NCI-H1092 (cell line): ENCODE results near the gene MVB12B.

Experiments used
- DNase-seq: peaks from one replicate; lab custom pipeline; 2025; lab: John Stamatoyannopoulos, UW

Gene MVB12B

DNA sequence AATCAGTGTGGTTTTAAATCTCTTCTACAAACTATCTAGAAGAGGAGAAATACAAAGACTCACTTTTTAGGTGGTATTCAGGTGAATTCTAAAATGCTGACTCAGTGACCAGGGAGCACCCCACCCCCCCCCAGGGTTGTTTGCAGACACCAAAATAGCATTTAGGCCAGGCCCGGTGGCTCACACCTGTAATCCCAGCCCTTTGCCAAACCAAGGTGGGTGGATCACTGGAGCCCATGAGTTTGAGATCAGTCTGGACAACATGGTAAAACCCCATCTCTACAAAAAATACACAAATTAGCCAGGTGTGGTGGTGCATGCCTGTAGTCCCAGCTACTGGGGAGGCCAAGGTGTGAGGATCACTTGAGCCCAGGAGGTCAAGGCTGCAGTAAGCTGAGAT is 168.1 kb downstream of the MVB12B start:
- no peak for DNase-seq

DNA sequence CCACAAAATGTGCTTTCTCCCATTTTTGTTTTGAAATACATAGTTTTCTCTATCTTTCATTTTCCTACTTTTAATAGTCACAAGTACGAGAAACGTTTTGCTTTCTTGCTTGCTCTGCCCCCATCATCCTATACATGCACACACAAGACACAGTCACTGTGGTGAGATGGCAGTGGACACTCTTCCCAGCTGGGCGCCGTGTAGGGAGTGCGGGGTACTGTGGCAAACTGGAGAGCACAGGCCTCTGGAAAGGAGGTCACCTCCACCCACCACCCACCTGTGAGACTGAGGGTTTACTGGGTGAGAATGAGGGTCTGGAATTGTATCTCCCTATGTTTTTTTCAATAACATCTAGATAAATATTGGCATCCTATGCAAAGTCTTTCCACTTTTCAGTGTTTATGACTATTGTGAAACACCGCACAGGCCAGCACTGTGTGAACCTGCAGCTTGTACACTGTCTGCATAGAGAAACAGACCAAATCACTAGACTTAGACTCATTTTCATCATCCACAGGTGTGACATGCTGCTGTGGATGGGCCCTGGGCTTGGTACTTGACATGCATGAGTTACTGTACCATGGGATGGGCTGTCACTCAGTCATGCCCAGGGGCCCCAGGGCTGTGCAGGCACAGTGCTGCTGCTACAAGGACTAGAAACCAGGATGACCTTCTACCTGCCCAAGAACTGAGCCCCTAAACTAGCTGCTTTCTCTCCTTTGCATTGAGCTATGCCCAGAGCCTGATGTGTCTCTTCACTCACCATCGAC is 169.0 kb downstream of the MVB12B start:
- DNase-seq, result no peak

DNA sequence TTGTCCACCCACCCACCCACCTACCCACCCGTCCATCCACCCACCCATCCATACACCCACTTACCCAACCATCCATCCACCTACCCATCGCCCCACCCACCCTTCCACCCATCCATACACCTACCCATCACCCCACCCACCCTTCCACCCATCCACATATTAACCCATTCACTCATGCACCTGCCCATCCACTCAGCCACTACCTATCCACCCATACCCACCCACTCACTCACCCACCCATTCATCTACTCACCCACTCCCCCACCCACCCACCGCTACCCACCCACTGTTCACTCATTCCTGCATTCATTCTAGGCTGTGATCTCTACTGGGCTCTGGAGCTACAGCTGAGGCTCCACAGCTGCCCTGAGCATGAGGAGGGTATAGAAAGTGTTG is 169.6 kb downstream of the MVB12B start:
- no peak for DNase-seq

DNA sequence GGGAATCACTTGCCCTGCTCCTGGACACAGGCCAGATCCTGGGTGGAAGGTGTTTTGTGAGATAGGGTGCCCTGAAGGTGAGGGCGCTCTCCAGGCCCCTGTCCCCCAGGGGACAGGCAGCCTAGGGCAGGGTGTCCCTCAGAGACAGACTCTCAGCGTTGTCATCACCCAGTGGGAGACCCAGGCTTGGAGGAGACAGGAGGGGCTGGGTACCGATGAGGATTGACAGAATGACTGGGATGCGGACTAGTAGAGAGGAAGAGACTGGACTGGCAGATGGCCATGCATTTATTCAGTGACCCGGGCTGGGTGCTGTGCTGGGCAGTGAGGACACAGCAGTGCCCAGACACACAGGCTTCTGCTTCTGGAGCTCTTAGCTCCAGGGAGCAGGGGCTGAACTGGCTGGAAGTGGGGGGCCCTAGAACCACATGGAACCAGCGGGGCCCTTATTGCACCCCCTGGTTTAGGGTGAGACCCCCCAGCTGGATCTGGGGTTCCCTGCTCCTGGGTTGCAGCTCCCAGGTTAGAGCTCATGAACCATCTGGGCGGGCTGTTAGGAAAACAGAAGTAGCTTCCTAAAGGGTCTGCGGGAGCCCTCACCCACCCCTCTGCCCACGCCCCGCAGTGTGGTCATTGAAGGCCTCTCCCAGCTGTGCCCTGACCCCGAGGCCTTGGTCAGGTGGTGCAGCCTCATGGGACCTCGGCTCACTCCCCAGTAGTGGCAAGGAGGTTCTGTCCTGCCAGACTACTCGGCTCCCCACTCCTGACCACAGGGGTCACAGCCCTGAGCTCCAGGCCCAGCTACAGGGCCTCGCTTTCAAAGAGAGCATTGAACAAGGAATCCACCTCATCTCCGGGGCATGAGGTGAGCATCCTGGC is 170.4 kb downstream of the MVB12B start:
- DNase-seq, result no peak

DNA sequence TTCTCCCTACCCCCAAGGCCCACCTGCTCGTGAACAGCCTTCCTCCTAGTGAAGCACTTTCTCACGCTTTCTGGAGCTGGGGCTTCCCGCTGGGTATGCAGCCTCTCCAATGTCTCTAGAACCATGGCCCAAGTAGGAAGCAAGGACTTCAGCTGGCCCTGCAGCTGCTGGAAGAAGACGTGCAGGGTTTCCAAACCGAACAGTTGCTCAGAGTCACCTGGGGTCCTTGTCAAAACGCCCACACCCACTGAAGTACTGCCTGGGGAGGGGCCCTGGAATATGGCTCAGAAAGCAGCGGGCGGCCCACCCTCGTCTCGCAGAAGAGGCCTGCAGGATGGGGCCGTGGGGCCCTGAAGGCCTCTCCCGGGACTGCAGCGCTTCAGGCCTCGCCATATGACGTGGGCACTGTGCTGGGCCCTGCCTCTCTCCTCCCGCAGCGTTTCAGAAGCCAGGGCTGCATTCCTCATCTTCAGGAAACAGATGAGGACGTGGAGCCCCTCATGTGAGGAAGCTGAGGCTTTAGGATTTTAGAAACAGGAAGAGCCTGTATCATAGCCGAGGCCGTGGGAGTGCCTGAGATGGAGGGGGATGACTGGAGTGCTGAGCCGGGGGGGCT is 171.1 kb downstream of the MVB12B start:
- DNase-seq, result no peak

DNA sequence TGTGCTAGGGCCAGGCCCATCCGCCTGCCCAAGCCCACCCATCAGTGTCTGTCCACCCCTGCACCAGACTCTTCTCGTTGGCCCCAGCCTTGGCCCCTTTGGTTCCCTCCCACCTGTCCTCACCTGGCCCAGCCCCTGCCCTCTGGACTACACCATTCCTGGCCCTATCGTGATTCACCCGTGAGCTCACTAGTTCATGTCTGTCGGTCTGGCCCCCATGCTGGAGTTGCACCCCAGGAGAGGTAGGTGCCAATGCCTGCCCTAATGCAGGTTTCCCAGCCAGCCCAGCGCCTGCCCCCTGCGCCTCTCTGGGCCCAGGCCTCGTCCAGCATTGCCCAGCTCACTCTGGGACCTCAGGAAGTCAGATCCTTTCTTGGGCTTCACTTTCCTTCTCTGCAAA is 171.7 kb downstream of the MVB12B start:
- no peak for DNase-seq

DNA sequence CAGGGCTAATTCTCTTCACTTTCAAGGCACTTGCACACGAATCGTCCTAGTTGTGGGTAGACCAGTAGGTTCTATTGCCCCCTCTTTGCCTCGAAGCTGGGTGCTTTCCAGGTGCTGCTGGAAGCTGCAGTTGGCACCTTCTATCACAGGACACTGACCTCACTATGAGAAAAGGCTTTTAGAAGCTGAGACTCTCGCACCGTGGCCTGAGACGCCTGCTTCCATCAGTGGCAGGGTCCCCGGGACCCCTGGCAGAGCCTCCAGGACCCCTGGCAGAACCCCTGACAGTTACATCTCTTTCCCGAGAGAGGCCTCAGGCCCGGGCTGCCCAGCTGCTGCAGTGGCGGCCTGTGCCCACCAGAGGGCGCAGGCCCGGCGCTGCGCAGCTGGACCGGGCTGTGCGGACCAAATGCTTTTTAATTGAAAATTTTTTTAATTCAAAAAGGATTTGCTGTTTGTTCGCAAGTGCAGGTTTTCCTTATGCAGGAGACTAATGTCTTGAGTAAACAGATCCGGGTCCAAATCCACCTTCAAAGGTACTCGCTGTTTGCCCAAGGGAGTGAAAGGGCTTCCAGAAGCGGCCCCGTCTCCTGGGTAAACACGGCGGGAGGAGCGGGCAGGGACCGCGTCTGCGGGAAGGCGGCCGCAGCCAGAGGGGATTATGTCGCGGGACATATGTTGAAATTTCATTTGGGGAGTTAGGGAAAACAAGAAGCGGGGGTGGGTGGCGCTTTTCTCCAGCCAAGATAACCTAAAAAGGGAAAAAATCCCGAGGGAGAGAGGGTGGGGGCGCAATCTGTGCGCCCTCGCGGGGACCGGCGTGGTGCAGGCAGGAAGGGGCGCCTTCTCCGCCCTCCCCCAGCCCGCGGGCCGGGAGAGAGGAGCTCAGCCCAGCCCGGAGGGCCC is 172.6 kb downstream of the MVB12B start:
- DNase-seq, result peak; percentile 55

DNA sequence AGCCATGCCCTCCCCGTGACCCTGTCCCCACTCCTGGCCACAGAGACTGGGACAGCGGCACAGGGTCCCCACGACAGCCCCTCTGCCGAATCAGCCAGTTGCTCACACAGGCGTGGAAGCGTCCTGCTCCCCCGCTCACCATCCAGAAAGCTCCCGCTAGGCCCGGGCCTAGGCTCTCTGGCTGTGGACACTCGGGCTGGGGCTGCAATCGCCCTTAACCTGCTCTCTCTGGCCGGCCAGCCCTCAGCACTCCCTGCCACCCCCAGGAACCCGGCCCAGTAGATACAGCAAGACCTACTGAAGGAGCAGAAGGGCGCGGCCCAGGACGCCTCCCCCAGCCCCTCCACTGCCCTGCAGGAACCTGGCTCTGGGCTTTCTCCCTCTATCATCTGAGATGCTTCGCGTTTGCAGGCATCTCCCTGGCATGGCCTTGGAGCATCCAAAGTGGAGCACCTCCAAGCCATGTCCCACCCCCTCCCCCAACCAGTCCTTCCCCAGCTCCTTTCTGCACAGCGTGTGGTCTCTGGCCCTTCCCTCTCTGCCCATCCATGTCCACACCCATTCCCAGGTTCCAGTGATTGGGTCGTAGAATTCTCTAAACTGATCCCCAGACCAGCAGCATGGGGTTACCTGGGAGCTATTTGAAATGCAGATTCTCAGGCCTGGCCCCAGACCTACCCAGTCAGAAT is 173.4 kb downstream of the MVB12B start:
- no peak for DNase-seq

DNA sequence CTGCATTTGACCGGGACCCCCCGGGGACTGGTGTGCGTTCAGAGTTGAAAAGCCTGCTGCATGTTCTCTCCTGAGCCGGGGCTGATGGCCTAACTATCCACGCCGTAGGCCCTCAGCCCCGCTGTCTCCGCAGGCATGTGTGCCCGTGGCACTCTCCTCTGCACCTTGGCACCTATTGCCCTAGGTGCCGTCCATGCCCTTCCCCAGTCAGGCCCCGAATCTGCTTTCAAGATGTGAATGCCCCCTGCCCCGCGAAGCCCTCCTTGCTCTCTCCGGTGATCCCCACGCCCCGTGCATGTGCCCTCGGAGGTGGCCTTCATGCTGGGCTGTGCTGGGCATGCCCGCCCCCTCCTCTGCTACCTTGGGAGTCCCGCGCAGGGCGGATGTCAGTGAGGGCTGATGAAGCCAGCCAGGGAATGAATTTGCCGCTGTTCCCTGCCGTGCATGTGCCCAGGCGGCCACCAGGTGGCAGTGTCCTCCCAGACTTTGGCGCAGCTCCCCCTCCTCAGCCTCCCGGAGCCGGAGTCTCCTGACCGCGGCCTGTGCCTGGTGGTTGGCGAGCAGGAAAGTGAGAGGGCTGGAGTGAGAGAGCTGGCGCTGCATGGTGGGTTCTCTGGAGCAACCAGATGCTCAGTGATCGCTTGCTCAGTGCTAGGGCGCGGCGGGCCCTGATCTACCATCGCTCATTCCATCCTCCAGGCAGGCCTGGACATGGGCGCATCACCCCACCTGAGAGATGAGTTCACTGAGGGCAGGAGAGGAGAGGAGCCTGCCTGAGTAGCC is 174.2 kb downstream of the MVB12B start:
- DNase-seq, result peak; percentile 52

DNA sequence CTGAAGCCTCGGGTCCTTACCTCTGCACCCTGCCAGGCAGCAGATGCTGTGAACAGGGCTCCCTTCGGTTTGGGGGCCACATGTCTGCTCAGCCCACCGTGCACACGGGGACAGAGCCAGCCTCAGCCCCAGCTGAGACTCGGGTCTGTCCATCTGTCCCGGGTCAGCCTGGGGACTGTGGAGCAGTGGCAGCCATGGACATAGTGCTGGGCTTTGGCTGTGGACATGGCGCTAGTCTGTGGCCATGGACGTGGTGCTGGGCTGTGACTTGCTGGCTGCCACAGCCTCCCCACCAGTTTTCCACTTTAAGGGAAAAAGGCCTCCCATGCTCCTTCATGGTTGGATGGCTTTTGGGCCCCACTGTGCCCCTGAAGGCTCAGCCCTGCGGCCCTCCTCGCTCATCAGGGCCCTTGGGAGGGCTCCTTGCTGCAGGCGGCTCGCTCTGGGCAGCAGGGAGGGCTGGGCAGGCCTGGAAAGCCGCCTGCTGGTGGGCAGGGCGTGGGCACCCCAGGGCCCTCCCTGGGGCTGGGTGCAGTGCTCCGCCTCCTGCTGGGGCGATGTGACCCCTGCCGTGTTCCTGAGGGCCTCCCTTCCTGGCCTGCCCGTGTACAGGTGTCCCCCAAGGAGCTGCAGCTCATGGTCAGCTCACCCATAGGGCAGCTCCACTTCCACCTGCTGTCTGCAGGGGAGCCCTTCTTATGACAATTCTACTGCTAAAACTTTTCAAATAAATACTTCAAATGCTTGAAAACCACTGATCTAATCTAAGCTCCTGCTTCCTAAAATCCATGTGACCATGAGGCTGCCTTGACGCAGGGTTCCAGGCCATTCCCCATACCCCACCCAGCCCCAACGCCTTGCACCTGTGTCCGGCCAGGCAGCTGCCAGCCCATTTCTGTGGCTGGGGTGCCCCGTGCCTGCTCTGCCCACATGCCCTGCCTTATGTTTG is 175.0 kb downstream of the MVB12B start:
- DNase-seq, result no peak

DNA sequence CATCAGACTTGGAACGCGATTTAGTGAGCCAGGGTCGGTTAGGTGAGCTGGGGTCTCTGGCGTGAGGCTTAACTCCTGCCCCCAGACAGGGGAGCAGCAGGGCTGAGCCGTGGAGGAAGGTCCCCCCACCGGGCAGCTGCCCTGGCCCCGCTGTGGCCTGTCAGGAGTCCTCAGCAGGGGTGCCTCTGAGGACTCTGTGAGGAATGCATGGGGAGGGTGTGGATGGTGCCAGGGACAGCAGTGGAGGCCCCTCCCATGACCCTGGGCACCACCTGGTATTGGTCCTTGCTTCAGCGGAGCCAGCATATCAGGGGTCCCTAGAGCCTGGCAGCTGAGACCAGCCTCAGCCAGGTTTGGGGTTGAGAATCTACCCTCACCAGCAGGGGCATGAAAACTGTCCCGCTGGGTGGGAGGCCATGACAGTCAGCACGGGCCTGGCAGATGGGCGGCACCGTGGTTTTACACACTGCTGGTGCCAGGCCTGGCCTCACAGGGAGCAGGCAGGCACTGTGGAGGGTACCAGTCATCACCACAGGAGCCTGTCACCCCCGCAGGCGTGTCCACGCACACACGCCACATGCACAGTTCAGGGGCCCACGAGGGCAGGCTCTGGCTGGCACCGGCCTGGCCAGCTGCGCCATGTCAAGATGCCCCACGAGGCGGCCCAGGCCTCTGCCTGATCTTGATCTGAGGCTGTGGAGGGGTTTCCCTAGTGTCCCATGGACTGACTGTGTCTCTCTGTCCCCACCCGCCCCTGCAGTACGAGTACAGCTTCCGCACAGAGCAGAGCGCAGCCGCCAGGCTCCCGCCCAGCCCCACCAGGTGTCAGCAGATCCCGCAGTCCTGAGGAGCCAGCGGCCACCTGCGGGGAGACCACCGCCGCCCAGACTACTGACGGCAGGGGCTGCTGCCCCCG is 176.0 kb downstream of the MVB12B start:
- no peak for DNase-seq

DNA sequence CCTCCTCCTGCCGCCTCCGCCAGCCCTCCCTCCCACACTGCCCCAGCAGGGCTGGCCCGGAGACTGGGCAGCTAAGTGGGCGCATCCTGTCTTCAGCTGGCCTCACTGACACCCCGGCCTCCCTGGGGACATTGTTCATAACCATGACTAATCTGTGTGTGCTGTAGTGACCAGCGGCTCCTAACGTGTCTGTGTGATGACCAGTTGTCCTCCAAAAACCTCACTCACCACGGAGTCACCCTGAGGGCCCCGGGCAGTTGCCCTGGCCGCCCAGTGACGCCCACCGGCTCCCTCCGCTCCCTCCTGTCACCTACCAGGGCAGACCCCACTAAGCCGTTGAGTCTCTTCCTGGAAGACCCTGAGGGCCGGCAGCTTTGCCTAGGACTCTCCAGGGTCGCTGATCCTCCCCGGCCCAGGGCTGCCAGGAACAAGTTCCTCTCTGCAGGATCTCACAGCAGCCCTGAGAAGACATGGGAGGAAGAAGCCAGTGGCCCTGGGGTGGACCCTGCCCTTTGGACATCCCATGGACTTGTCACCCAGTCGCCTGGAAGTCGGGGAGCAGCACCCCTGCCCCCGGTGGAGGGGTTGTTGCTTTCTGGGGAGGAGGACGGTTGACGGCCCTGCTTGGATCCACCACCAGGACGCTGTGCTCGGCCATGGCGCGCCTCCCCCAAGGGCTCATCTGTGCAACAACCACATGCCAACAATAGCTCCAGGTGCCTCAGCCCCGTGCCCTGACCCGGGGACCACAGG is 176.9 kb downstream of the MVB12B start:
- no peak for DNase-seq

DNA sequence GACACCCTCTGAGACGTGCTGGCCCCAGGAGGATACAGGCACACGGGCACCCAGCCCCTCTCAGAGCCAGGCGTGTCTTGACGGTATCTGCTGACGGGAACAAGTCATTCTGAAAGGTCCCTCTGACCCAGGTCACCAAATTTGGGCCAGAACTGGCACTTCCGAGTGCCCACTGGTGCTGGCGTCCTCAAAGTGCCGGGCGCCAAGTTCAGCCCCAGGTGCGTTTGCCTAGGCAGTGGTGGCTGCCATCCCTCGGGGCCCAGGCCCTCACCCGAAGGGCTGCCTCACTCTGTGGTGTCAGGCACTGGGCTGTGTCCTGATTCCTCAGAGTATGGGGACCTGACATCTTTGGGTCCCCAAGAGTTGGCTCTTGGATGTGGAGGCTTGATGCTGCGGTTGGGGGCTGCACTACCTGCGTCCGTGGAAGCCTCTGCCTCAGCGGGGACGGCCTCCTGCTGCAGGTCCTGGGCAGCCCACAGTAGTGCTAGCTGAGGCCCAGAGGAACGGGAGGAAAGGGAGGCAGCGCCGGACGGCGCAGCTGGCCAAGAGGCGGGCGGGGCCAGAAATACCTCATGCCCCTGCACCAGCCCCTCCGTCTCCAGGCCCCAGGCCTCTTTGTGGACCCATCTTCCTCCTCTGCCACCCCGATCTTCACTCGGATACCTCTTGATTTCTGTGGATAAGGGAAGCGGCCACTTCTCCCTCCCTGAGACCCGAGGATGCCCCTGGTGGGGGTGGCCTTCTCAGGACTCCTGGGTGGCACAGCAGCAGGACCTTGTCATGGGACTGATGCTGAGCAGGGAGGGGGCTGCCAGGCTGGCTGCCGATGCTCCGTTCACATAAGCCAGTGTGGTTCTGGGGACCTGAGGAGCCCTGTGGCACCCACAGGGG is 177.7 kb downstream of the MVB12B start:
- DNase-seq, result no peak

DNA sequence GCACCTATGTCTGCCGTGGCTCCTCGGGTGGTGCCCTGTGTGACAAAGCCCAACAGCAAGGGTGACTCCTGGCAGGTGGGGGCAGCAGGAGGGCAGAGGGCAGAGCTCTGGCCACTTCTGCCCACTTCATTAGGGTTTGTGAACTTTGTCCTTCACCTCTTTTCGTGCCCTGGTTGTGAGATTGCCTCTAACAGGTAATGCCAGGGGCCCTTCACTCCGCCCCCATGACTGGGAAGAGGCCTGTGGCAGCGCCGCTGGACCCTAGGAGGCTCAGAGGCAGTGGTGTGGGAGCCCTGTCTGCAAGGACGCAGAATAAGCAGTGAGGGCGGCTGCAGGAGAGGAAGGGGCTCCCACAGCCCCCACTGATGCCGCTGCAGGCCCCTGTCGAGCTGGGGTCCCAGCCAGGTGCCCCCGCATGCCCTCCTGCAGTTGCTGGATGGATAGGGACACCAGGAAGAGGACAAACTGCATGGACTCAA is 178.4 kb downstream of the MVB12B start:
- no peak for DNase-seq

DNA sequence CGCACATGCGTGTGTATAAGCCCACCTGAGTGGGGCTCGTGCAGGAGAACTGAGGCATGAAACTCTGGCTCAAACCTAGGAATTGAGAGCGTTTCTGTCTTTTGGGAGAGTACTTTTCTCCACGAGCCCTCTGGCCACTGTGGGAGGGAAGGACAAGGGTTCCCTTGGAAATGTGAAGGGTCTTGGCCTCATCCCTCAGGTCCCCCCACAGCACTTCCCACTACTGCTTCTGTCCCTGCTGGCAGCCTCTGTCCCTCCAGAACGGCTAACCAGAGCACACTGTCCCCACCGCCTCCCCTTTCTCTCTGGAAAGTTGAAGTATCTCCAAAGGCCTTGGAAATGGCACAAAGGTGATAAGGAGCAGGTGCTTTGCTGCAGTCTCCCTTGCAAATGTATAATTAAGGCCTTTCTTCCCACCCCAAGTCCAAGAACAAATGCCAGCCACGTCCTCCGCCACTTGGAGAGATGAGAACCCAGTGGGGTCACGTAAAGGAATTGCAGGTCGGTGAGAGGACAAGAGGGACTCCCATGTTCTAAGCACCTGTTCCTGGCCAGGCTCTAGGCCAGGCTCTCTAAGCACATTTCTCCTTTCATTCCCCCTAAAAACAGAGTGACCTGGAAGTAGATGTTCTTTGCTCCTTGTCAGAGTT is 179.2 kb downstream of the MVB12B start:
- DNase-seq, result no peak
